Measurements from ENCODE around the gene ARID4B.

Gene ARID4B

DNA sequence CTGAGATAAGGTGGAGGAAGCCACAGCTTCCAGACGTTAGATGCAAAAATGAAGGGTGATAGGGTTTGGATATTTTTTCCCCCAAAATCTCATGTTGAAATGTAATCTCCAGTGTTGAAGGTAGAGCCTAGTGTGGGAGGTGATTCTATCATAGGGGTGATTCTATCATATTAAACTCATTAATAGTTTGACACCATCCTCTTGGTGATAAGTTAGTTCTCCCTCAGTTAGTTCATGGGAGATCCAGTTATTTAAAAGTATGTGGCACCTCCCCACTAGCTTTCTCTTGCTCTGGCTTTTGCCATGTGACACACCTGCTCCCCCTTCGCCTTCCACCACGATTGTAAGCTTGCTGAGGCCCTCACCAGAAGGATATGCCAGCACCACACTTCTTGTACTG is 30.9 kb upstream of the ARID4B start:
- no peaks in the 10 kb centered on the region for H3K4me1 ChIP-seq (ENCODE audit: control insufficient read depth, insufficient read depth, low read length)
- no peak for TF ChIP-seq ZNF211 (tag by site-specific recombination; IDR thresholded peaks at IDR 0.05; ENCODE audit: low read depth)
- no peak for TF ChIP-seq ZNF792 (tag by site-specific recombination; IDR thresholded peaks at IDR 0.05)
- no peak for TF ChIP-seq SCRT2 (tag by site-specific recombination; IDR thresholded peaks at IDR 0.05)
- TF ChIP-seq ZNF776 (tag by site-specific recombination; IDR thresholded peaks at IDR 0.05; ENCODE audit: borderline replicate concordance): no peak
- no peak for TF ChIP-seq ZNF280D (tag by site-specific recombination; IDR thresholded peaks at IDR 0.05)
- no peak for TF ChIP-seq FEZF1 (tag by site-specific recombination; IDR thresholded peaks at IDR 0.05)
- TF ChIP-seq ZNF521 (tag by site-specific recombination; IDR thresholded peaks at IDR 0.05): no peak
- TF ChIP-seq PRDM10 (tag by site-specific recombination; IDR thresholded peaks at IDR 0.05): peak; percentile 82
- no peaks in the 10 kb centered on the region for H3K36me3 ChIP-seq (ENCODE audit: control insufficient read depth in 2 of 2, insufficient read depth in 1 of 2, low read length in 2 of 2)
- POLR2A ChIA-PET: interaction anchor here (2.9 kb wide), 1 partner anchor 8 kb away, joined by 13 read pairs; the partner anchor contains the start of gene TBCE
- CTCF ChIA-PET: interaction anchor here (0.7 to 1.6 kb wide), 2 partner anchors 29 to 56 kb away, joined by 3 to 8 read pairs; no protein-coding TSS in a partner anchor
- no peaks in the 10 kb centered on the region for H3K9me3 ChIP-seq (ENCODE audit: control insufficient read depth, insufficient read depth, low read depth, low read length)
- H3K27ac ChIP-seq (ENCODE audit: extremely low read depth, low read depth, low read length): no peak overlapping the region
- H3K4me3 ChIP-seq (ENCODE audit: low read depth, low read length): no peak overlapping the region

- ChIA-PET CTCF (interaction anchor here (0.6 to 1.6 kb wide), 6 partner anchors 26 to 203 kb away, joined by 3 to 8 read pairs (median 3); no protein-coding TSS in a partner anchor), POLR2A (interaction anchor here (0.6 to 2.9 kb wide), 4 partner anchors 10 to 103 kb away, joined by 5 to 13 read pairs (median 6); partner anchors contain the start of gene TBCE)
- H3K4me3 ChIP-seq (ENCODE audit: low read depth, low read length): no peak overlapping the region
- no peaks in the 10 kb centered on the region for H3K9me3 ChIP-seq (ENCODE audit: control insufficient read depth, insufficient read depth, low read depth, low read length)
- H3K36me3 ChIP-seq (ENCODE audit: control insufficient read depth in 2 of 2, insufficient read depth in 1 of 2, low read length in 2 of 2): no peaks in the 10 kb centered on the region
- H3K27ac ChIP-seq (ENCODE audit: extremely low read depth, low read depth, low read length): no peak overlapping the region
- no peaks in the 10 kb centered on the region for H3K4me1 ChIP-seq (ENCODE audit: control insufficient read depth, insufficient read depth, low read length)
- TF ChIP-seq PRDM4 (tag by site-specific recombination; IDR thresholded peaks at IDR 0.05): no peak
- TF ChIP-seq MZF1 (tag by site-specific recombination; IDR thresholded peaks at IDR 0.05; ENCODE audit: borderline replicate concordance): peak; percentile 95; the same call in 1 of the 2 replicates
- TF ChIP-seq, protein P1, sequence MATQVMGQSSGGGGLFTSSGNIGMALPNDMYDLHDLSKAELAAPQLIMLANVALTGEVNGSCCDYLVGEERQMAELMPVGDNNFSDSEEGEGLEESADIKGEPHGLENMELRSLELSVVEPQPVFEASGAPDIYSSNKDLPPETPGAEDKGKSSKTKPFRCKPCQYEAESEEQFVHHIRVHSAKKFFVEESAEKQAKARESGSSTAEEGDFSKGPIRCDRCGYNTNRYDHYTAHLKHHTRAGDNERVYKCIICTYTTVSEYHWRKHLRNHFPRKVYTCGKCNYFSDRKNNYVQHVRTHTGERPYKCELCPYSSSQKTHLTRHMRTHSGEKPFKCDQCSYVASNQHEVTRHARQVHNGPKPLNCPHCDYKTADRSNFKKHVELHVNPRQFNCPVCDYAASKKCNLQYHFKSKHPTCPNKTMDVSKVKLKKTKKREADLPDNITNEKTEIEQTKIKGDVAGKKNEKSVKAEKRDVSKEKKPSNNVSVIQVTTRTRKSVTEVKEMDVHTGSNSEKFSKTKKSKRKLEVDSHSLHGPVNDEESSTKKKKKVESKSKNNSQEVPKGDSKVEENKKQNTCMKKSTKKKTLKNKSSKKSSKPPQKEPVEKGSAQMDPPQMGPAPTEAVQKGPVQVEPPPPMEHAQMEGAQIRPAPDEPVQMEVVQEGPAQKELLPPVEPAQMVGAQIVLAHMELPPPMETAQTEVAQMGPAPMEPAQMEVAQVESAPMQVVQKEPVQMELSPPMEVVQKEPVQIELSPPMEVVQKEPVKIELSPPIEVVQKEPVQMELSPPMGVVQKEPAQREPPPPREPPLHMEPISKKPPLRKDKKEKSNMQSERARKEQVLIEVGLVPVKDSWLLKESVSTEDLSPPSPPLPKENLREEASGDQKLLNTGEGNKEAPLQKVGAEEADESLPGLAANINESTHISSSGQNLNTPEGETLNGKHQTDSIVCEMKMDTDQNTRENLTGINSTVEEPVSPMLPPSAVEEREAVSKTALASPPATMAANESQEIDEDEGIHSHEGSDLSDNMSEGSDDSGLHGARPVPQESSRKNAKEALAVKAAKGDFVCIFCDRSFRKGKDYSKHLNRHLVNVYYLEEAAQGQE (tag by site-specific recombination; IDR thresholded peaks at IDR 0.05): no peak
- no peak for TF ChIP-seq ZBTB21 (tag by site-specific recombination; IDR thresholded peaks at IDR 0.05)
- no peak for TF ChIP-seq ZNF664 (tag by site-specific recombination; IDR thresholded peaks at IDR 0.05)
- TF ChIP-seq ZBTB17 (tag by site-specific recombination; IDR thresholded peaks at IDR 0.05): peak; percentile 94
- TF ChIP-seq ZNF140 (tag by site-specific recombination; IDR thresholded peaks at IDR 0.05): no peak
- no peak for TF ChIP-seq ZSCAN30 (tag by site-specific recombination; IDR thresholded peaks at IDR 0.05)
- no peak for TF ChIP-seq KLF10 (tag by site-specific recombination; IDR thresholded peaks at IDR 0.05)
- TF ChIP-seq ZNF510 (tag by site-specific recombination; IDR thresholded peaks at IDR 0.05; ENCODE audit: insufficient replicate concordance): no peak
- peak; percentile 91 for TF ChIP-seq ZNF335 (tag by site-specific recombination; conservative IDR thresholded peaks at IDR 0.05)
- TF ChIP-seq ZNF274 (IDR thresholded peaks at IDR 0.05; ENCODE audit: low read length): no peak
- no peak for TF ChIP-seq ZNF274 (tag by site-specific recombination; IDR thresholded peaks at IDR 0.05; ENCODE audit: borderline replicate concordance)
Observed at GRCh38 chr1:235357485-235358373, 29.8 kb upstream of the ARID4B start.
